Endometrium (tissue), 2 donors: ENCODE measurements around the gene ZNF638.

Experiments
- FAIRE-seq: peaks from 2 replicates; lab custom pipeline; 2012; peaks lifted over from hg19 to GRCh38; lab: Jason Lieb, UNC
- donor health status: control.
- donor health status: control.

Gene ZNF638

DNA sequence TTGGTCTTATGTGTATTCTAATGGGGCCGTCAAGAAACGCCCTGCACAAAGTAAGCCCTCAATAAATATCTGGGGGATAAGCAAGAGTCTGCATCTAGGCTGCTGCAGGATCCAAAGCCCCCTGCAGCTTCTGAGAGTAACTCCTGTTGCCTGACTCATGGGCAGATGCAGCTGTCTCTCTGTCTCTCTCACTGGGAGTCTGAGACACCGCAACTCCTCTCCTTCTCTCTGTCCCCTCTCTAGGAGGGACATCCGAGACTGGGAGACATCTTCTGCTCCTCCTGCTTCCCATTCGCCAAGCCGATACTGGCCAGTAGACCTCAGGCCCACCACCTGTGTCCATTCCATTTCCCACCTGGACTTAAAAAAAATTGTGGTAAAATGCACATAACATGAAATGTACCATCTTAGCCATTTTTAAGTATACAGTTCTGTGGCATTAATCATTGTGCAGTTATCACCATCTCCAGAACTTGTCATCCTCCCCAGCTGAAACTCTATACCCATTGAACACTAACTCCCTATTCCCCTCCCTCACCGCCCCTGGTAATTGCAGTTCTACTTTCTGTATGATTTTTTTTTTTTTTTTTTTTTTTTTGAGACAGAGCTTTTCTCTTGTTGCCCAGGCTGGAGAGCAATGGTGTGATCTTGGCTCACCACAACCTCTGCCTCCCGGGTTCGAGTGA, 141.9 kb downstream of the ZNF638 start:
- no peak for FAIRE-seq

DNA sequence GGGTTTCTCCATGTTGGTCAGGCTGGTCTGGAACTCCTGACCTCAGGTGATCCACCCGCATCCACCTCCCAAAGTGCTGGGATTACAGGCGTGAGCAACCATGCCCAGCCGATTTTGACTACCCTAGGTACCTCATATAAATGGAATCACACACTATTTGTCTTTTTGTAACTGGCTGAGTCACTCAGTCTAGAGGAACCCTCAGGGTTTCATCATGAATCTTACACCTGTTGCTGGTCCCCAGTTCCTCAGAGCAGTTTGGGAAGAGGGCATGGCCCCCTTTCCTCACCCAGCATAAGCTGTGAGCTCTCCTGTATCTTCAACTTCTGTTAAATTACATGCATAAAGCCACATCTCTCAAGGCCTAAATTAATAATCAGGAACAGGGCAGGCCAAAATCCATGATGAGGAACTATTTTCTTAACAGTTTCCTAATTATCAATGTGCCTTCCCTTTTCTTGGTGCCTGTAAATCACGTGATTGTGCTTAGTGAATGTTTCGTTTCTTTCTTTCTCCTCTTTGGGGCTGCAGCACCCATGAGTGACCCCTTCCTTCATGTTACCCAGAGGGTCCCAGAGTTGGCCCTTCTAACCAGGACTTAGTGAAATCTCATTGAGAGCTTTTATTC, 142.6 kb downstream of the ZNF638 start:
- no peak for FAIRE-seq

DNA sequence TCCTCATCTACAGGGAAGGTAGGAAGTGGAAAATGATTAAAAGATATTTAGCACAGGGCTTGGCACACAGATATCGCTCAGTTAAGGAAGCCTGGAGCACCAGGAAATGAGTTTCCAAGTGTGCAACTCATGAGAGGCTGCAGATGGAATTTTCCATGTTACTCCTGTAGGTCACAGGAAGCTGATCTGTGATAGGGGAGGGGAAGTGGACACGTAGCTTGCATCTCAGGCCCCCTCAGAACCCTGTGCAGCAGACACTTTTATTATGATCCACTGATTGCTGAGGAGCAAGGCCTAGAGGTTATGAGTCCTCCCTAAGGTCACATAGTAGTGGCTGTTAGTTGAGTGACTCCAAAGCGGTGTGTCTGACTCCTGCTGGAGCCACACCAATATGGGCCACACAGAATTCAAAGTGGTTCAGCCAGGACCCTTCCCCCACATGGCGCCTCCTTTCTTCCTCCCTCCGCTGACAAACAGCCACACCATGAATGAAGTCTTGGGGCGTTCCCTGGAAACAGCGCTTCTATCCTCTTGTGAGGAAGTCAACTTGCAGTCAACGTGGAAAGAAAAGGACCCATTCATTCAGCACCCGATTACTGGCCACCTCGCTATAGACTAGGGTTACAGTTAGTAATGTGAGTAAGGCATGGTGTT, 143.3 kb downstream of the ZNF638 start:
- no peak for FAIRE-seq

DNA sequence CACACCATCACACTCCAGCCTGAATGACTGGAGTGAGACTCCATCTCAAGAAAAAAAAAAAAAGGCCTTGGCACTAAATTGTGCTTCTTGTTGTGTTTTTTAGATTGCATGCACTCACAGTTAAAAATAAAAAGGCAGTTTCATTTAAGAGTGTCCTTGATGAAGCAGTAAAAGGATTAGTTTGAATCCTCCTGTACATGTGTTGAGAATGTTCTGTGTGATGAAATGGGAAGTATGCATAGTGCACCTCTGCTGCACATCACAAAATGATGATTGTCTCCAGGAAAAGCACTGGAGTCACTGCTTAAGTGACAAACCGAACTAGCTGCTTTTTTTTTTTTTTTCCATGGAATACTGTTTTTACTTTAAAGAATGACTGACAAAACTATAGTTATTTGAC, 144.9 kb downstream of the ZNF638 start:
- FAIRE-seq: no peak

DNA sequence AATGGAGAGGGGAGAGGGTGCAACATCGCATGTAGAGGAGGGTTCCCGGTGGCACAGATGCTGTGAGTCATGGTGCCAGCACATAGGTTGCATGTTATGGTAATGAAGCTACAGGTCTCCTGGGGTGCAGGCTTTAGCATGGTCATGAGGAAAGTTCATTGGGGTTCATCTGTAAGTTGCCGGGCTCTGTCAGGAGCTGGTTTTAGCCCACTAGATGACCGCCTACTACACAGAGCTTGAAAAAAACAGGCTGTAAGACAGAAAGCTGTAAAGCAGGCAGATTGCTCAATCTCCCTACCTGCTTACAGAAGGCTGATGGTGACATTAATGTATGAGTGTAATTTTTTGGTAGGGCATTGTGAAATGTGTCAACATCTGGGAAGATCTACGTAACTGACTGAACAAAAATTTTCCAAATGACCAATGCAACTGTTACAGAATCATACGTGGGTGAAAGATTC, 145.7 kb downstream of the ZNF638 start:
- FAIRE-seq: no peak

DNA sequence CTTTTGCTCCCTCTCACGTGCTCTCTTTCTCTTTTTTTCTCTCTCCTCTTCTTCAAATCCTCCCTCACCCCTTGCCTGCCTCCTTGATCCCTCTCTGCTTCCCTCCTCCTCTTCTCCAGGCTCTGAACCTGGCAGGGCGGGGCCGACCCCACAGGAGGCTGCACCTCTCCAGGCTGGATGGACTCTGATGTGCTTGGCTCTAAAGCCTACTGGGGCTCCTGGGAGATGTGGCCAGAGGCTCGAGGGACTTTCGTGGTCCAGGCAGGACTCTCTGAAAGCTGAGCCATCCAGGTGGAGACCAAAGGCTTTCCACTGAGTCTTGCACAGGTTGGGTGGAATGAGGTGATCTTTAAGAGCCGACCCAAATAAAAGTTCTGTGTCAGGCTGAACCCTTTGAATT, 147.2 kb downstream of the ZNF638 start:
- no peak for FAIRE-seq

GRCh38 chr2:71479261-71479660, 147.7 kb downstream of the ZNF638 start:
- no peak for FAIRE-seq

DNA sequence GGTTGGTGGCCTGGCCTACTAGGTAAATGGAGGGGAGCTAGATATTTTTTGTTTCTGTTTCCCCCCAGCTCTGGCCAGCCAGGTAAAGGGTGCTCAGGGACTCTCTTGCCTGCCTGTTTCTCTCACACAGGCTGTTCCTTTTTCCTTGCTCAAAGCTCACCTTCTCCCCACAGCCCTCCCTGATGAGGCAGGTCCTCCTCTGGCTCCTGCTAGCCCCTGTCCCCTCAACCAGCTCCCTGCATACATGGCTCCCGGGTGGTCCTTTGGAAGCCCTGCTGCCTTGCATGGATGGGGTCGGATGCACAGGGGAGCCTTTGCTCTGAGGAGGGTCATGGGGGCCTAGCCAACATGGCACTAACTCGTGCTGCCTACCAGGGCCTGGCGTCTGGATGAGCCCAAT, 149.5 kb downstream of the ZNF638 start:
- no peak for FAIRE-seq

- FAIRE-seq: no peak
These were observed 150.5 kb downstream of the ZNF638 start for GRCh38 chr2:71482055-71482454.

DNA sequence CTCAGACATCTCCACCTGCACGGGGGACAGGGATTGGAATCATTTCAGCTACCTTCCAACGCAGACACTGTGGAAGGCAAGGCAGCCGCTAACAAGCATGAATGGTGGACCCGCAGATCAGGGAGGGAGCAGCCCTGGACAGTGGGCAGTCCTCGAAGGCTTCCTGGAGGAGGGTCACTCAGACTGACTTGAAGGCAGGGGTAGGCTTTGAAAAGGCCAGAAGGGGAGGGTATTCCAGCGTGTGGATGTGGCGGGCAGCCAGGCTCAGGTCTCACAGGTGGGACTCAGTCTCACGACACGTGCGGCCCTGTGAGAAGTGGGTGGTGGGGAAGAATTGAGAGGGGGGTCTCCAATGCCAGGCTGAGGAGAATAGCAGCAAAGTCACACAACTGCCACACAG, 151.7 kb downstream of the ZNF638 start:
- FAIRE-seq: no peak

- FAIRE-seq: no peak
These were observed 152.8 kb downstream of the ZNF638 start for GRCh38 chr2:71484354-71484753.
